ENCODE measurements around the gene CEP164.

GRCh38 chr11:117412653-117413275 is 85.1 kb downstream of the CEP164 start:
- TF ChIP-seq, protein P1, sequence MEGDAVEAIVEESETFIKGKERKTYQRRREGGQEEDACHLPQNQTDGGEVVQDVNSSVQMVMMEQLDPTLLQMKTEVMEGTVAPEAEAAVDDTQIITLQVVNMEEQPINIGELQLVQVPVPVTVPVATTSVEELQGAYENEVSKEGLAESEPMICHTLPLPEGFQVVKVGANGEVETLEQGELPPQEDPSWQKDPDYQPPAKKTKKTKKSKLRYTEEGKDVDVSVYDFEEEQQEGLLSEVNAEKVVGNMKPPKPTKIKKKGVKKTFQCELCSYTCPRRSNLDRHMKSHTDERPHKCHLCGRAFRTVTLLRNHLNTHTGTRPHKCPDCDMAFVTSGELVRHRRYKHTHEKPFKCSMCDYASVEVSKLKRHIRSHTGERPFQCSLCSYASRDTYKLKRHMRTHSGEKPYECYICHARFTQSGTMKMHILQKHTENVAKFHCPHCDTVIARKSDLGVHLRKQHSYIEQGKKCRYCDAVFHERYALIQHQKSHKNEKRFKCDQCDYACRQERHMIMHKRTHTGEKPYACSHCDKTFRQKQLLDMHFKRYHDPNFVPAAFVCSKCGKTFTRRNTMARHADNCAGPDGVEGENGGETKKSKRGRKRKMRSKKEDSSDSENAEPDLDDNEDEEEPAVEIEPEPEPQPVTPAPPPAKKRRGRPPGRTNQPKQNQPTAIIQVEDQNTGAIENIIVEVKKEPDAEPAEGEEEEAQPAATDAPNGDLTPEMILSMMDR (IDR thresholded peaks at IDR 0.05) = no peak
- TF ChIP-seq POLR2A (IDR thresholded peaks at IDR 0.05) = no peak

Data from thyroid gland (tissue), 4 donors.